Endometrium (tissue), 2 donors: ENCODE measurements around the gene TRIM21.
"Not testable (repeated sequence)": the region's sequence is repeated elsewhere in the genome, so short reads cannot be mapped to it uniquely, and the experiment has no call there.

ENCODE experiments used
- FAIRE-seq: peaks from 2 replicates; lab custom pipeline; 2012; peaks lifted over from hg19 to GRCh38; lab: Jason Lieb, UNC
- donor health status: control.
- donor health status: control.

TRIM21 gene

DNA sequence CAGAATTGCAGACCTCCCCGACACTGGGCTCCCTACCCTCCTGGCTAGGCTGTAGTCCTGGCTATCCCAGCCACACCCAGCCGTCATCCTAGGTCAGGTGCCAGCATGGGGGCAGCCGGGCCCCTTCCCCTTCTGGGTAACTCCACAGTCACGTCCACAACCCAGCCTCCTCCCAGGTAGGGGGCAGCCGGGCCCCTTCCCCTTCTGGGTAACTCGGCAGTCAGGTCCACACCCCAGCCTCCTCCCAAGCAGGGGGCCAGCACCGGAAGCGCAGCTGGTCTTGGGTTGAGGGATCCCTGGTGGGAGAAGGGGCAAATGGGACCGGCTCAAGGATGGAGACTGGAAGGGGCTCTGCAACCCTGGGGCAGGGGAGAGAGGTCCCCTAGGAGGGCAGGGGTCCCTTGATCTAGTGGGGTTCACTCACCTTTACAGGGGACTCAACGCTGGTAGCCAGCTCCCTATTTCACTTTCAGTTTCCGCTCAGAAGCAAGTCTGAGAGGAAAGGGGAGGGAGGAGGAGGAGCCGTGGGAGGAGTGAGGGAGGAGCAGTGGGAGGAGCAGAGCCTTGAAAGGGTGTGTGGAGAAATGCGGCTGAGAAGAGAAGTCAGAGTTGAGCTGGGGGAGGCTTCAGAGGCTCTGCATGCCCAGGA is at the start of gene TRIM21:
Gene TRIM21, minus strand, starts transcription at position 494 of the 649 bp plus-strand sequence. CDS start 3,293 bp downstream, outside the sequence.
- FAIRE-seq: peak; percentile 58

DNA sequence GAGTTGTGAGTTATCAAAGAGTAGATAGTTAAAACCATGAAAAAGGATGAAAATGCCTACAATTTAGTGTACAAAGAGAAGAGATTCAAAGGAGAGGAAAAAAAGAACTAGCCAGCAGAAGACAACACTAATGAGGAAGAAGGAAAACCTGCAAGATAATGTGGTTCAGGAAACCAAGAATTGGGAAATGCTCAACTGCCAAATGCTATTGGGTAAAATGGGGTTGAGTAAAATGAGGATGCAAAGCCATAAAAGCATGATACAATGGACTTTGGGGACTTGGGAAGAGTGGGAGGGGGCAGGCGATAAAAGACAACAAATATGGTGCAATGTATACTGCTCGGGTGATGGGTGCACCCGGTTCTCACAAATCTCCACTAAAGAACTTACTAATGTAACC is 48.0 kb upstream of the TRIM21 start:
- no peak for FAIRE-seq

DNA sequence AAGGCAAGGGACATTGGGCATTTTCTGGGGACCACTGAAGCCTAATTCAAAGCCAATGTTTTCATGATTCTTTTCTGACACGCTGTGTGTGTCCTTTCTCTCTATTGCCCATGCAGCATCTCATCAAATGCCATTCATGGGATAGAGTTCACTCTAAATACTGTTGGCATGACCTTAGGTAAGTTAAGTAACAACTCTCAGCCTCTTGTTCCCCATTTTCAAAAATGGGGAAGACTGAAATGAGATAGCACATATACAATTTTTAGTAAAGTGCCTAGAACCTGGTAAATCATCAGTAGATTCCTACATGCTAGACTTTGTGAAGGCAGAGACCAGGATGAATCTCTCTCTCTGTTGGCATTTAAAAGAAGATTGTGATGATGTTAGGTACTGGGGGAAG is 42.9 kb upstream of the TRIM21 start:
- no peak for FAIRE-seq

DNA sequence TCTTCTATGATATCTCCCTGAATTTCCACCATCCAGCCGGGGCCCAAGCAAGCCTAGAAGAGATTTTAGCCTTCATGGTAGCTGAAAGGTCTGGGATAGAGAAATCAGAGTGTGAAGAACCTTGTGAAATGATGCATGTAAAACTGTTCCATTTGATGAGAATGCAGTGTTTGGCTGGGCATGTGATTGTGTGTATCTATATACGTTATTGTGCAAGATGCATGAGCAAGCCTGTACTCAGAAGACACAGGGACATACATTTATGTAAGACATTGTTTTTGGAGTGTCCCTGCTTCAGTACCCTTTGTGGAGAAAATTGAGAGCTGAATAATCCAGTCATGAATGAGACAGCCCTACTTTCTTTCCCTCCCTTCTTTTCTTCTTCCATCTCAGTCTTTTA is 40.4 kb upstream of the TRIM21 start:
- FAIRE-seq: no peak

DNA sequence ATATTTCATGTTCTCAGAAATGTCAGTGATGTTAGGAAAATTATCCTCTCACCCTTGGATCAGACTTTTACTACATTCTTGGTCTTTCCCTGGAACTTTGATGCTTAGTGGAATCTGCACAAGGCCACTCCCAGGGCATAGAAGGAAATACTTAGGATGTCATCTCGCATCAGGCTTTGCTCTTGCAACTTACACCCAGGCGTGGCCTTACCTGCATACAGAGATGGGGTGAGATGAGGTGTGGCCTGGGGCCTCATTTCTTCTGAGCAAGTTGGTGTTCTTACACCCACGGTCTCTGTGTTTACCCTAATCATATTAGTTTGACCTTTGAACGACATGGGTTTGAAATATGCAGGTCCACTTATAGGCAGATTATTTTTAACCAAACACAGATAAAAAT is 36.5 kb upstream of the TRIM21 start:
- no peak for FAIRE-seq

DNA sequence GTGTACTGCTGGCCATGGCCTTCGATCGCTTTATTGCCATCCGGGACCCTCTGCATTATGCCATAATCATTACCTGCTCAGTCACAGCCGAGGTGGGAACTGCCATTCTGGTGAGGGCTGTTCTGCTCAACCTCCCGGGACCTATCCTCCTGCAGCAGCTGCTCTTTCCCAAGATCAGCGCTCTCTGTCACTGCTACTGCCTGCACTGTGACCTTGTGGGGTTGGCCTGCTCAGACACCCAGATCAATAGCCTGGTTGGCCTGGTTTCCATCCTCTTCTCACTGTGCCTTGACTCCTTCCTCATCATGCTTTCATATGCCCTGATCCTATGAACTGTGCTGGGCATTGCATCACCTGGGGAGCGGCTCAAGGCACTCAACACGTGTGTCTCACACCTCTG is 24.9 kb upstream of the TRIM21 start:
- FAIRE-seq: no peak

DNA sequence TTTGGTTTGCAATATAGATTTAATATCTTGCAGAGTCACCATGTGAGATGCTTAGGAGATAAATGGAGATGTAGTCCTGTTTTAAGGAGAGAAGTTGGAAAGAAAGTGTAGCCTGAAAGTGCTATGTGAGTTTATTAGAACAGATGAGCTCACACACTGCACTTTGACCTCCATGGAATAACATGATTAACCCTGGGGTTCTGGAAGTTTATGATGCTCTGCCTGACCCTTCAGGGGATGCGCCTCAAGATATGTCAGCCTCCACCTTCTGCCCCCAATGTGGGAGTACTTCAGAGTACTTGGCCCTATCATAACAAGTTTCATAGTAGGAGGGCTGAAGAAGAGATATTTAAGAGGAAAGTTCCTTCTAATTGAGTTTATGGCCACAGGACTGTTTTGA is 23.3 kb upstream of the TRIM21 start:
- FAIRE-seq: no peak

DNA sequence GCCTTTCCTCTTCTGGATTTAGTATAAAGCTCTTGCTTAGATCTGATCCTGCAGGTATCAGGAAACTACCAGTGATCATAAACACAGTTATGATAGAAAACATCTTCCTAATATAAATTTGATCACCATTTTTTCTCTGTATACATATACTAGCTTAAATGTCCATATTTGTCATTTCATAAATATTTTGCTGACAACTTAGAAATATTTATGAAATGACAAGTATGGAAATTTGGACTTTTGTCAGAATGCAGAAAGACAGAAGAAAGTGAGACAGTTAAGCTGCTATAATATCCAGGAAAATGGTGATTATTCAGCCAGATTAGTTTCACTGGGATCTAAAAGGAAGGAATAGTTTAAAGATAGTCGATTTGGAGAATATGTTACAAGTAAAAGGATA is 22.8 kb upstream of the TRIM21 start:
- no peak for FAIRE-seq

DNA sequence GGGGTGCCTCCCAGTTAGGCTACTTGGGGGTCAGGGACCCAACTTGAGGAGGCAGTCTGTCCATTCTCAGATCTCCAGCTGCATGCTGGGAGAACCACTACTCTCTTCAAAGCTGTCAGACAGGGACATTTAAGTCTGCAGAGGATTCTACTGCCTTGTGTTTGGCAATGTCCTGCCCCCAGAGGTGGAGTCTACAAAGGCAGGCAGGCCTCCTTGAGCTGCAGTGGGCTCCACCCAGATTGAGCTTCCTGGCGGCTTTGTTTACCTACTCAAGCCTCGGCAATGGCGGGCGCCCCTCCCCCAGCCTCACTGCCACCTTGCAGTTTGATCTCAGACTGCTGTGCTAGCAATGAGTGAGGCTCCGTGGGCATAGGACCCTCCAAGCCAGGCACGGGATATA is 12.7 kb upstream of the TRIM21 start:
- FAIRE-seq: not testable (repeated sequence)

DNA sequence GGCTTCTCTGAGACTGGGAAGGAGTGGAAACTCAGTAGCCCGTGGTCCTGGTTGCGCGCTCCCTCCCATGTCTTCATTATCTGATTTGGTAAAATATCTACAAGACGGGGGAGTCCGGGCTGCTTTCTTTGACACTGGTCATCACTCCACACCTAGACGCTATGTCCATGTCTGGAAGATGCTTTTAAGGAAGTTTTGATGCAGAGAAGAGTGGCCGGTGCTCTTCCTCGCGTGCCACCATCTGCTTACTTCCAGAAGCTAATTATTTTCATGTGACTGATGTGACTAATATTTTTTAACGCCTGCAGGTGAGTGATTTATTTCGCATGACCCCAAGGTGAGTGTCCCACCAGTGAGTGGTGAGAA is 339 bp upstream of the TRIM21 start:
- no peak for FAIRE-seq

DNA sequence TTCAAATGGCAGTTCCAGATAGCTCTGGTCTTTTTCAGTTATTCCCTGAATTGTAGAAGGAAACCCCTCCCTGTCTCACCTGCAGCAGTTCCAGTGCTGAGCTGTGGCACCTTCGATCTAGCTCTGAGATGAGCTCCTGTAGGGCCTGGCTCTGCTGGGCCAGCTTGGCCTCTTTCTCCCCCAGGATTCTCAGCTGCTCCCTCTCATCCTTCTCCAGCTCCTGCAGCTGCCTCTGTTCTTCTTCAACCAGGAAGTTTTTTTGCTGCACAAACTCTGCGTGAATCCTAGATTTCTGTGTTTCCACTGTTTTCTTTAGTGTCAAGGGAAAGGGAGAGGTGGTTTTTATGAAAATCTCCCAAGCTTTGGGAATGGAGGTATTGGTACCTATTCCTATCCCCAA is 5.3 kb downstream of the TRIM21 start:
- no peak for FAIRE-seq

DNA sequence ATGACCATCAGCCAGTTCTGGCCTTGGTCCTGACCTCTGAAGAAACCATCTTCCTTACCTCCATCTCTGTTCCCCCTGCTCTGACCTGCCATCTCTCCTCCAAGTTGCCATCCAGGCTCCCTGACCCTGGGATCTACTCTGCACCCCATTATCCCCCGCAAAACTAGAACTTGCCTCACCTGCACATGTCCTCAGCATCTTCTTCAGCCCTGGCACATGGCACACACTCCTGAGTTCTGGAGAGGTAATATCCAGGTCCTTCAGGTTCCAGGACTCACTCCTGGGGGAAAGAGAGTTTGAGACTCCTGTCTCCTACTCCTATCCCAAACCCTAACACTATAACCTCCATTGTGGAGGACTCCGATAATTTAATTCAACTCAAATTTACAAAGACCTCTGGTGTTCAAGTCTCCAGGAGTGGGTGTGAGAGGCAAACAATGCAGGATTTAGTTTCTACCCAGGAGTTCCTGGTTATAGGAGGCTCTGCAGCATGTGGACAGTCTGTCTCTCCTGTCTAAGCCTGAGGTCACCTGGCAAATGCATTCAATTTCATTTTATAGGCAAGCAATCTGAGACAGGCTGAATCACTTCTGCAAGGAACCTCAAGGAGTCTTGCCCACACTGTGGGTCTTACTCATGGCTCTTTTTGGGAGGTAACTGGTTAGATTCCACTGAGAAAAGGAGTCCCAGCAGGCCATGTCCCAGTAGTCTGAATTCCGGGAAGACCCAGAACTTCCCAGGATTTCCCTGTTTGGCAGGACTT is 7.3 kb downstream of the TRIM21 start:
- no peak for FAIRE-seq

DNA sequence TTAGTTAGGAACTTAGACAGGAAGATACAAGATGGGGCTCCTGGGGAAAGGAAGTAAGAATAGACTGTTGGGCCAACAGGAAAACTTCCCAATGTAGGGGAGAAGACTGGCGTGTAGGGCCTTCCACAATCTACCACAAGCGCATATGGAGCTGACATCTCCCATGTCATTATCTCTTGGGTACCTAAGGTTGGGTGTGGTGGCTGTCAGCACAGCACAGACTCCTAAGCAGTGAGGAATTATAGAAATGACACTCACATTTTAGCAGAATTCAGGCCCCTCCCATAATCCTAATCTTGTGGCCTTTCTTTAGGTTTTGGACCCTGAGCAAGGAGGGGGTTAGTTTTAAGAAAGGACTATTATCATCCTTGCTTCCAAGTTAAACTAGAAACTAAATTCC is 11.6 kb downstream of the TRIM21 start:
- FAIRE-seq: no peak

DNA sequence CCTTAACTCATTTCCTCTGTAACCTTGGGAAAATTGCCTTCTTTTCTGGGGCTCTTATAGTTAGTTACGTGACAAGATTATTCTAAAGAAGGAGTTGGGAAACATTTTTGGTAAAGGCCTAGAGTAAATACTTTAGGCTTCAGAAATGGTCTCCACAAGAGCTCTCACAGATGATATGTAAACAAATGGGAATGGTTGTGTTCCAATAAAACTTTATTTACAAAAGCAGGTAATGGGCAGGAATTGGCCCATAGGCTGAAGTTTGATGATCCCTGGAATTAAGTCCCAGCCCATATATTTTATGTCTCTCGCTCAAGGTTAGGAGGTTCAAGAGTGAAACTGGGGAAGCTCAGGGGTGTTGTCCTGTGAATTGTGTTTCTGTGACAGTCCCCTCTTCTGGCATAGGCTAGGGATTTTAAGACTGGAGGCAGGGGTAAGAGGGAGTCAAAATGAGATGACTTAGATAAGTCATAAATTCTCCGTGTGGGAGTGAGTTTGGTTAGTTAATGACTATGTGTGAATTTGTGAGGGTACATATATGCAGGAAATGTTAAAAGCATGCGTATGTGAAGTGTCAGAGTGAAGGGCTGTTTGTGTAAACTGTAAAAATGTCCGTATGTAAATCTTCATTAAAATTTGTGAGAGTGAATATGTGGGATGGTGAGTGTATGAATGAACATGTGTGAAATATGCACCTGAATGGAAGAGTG is 17.9 kb downstream of the TRIM21 start:
- FAIRE-seq: no peak

DNA sequence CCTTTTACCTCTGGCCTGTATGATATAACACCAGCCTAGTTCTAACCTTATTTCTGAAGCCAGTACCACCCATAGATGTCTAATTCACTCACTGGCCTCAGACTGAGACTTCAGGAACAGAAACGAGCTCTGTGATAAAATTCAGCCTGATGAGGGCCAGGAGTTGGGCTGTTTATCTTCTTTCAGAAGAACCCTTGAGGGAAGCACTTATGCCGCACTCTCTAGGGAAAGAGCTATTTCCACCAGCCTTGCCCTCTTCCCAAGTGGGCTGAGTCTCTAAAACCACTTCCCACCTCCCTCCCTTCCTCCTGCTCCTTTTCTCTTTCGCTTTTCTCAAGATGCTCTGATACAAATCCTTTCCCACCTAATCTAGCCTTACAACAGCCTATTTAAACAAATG is 23.3 kb downstream of the TRIM21 start:
- no peak for FAIRE-seq

DNA sequence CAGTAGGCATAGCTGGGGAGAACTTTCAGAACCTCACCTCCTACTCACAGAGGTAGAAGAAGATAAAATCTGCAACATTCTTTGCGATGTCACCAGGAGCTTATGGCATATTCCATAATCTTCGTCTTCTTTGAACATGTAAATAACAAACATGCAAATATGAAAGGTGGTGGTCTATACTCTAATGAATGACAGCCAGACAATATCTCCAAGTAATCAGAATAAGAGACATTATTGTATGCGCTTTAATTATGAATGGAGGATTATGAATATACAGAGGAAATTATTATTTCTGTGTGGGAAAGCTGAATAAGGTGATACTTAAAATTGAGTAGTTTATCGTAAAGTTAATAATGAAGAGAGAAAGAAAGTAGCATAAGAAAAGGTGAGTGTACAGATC is 25.2 kb downstream of the TRIM21 start, which contains the start of gene OR52B4:
Gene OR52B4, minus strand, starts transcription at position 101 of the 400 bp plus-strand sequence. Its CDS starts 91 bp downstream, at position 10.
- FAIRE-seq: no peak

DNA sequence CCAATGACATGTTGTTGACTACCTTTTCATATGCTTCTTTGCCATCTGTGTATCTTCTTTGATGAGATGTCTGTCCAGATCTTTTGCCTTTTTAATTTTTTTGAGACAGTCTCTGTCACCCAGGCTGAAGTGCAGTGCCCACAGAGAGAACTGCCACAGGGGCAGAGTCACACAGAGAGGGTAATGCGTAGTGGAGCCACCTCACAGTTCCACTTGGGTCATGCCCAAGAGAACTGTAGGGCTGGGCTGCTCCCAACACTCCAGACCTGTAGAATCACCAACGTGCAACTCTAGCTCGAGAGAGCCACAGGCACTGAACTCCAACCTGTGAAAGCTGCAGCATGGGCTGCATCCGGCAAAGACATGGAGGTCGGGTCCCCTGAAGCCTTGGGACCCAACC is 45.4 kb downstream of the TRIM21 start:
- FAIRE-seq: not testable (repeated sequence)

DNA sequence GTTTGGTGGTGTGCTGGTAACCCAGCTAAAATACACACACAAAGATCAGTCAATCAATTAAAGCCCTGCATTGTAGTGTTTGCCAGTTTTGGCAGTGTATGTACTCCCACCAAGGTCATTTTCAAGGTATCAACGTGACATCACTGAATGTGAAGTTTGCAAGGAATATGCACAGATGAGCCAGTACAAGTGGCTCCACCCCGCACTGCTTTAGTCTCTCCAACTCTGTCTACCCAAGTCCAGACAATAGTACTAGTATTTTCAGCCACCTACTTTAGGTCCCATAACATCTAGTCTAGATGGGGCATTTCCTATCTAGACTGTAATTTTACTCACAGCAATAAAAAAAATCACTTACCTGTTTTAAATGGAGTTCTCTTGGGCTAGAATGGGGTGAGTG is 48.1 kb downstream of the TRIM21 start:
- FAIRE-seq: not testable (repeated sequence)
